Hepatocyte (in vitro differentiated cells): Measurements from ENCODE around the gene DIP2C. TPM values are rescaled to one million over a fixed set of nuclear protein-coding genes. Genes with fewer than 3 reads are reported as not detected.
"Not testable (repeated sequence)": the region's sequence is repeated elsewhere in the genome, so short reads cannot be mapped to it uniquely, and the experiment has no call there.

ENCODE experiments used
- DNase-seq: peaks from one replicate; pipeline ENCODE4 v3.0.0-alpha.2; 2016; ENCODE audit warnings: low spot score
- H2AFZ ChIP-seq: fragments of 200-600 bp; sonication (generic); 2 replicates; pipeline ENCODE4 v1.6.0; 2016; ENCODE audit warnings: antibody characterized with exemption, mild to moderate bottlenecking
- H3K27ac ChIP-seq: fragments of 200-600 bp; sonication (generic); 2 replicates; pipeline ENCODE4 v1.5.1; 2016; ENCODE audit warnings: mild to moderate bottlenecking
- H3K27me3 ChIP-seq: fragments of 200-600 bp; sonication (generic); 2 replicates; pipeline ENCODE4 v1.6.1; 2016
- H3K36me3 ChIP-seq: fragments of 200-600 bp; sonication (generic); replicated peaks from 2 replicates; pipeline ENCODE4 v1.5.1; 2016; ENCODE audit warnings: low read depth; ENCODE audit not compliant: insufficient read depth
- H3K4me1 ChIP-seq: fragments of 200-600 bp; sonication (generic); 2 replicates; pipeline ENCODE4 v1.5.1; 2016; ENCODE audit warnings: mild to moderate bottlenecking, moderate library complexity; ENCODE audit not compliant: insufficient read depth
- H3K4me2 ChIP-seq: fragments of 200-600 bp; sonication (generic); 2 replicates; pipeline ENCODE4 v1.6.0; 2016
- H3K4me3 ChIP-seq: fragments of 200-600 bp; sonication (generic); 2 replicates; pipeline ENCODE4 v1.5.1; 2016; ENCODE audit warnings: mild to moderate bottlenecking
- H3K79me2 ChIP-seq: fragments of 200-600 bp; sonication (generic); 2 replicates; pipeline ENCODE4 v1.6.0; 2017; ENCODE audit warnings: mild to moderate bottlenecking
- H3K9me2 ChIP-seq: fragments of 200-600 bp; sonication (generic); replicated peaks from 2 replicates; pipeline ENCODE4 v1.6.0; 2017; ENCODE audit warnings: mild to moderate bottlenecking; ENCODE audit not compliant: insufficient read depth
- H3K9me3 ChIP-seq: fragments of 200-600 bp; sonication (generic); 2 replicates; pipeline ENCODE4 v1.5.1; 2016; ENCODE audit warnings: low read depth, mild to moderate bottlenecking
- H4K20me1 ChIP-seq: fragments of 200-600 bp; sonication (generic); 2 replicates; pipeline ENCODE4 v1.6.0; 2016; ENCODE audit warnings: mild to moderate bottlenecking; ENCODE audit not compliant: insufficient read depth, poor library complexity, severe bottlenecking
- CTCF ChIP-seq: fragments of 200-600 bp; sonication (generic); IDR thresholded peaks from 2 replicates; pipeline ENCODE4 v1.5.1; 2016; ENCODE audit warnings: antibody characterized with exemption, mild to moderate bottlenecking; ENCODE audit not compliant: poor library complexity
- EZH2 ChIP-seq: fragments of 200-600 bp; sonication (generic); IDR thresholded peaks from 2 replicates; pipeline ENCODE4 v1.6.1; 2016; ENCODE audit warnings: antibody characterized with exemption, mild to moderate bottlenecking, borderline replicate concordance
- EZH2phosphoT487 ChIP-seq: fragments of 200-600 bp; sonication (generic); IDR thresholded peaks from one replicate; pipeline ENCODE4 v1.6.1; 2018; ENCODE audit warnings: antibody characterized with exemption, mild to moderate bottlenecking, low read depth, moderate library complexity; ENCODE audit not compliant: unreplicated experiment, severe bottlenecking
- WGBS: methylation state at CpG from one replicate; pipeline ENCODE4 v1.1.6; 2016; ENCODE audit warnings: low lambda C conversion rate; ENCODE audit errors: missing lambda C conversion rate; 5-methylcytosine and 5-hydroxymethylcytosine counted together
- polyA plus RNA-seq: library from polyadenylated mRNA; unstranded; fragments of >200 nt; fragmentation: Nextera tagmentation; extraction: Ambion mirVana; gene quantifications from 2 replicates; pipeline ENCODE4 v1.2.1, GENCODE V29; 2016
- total RNA-seq: library from RNA; depleted of rRNA; stranded (reverse); fragments of >200 nt; gene quantifications from 2 replicates; pipeline ENCODE4 v1.2.3, GENCODE V29; 2014

Gene DIP2C
- total and polyA plus RNA-seq, 2 experiments from 2014 or later, result 11.1 to 12.8 TPM

DNA sequence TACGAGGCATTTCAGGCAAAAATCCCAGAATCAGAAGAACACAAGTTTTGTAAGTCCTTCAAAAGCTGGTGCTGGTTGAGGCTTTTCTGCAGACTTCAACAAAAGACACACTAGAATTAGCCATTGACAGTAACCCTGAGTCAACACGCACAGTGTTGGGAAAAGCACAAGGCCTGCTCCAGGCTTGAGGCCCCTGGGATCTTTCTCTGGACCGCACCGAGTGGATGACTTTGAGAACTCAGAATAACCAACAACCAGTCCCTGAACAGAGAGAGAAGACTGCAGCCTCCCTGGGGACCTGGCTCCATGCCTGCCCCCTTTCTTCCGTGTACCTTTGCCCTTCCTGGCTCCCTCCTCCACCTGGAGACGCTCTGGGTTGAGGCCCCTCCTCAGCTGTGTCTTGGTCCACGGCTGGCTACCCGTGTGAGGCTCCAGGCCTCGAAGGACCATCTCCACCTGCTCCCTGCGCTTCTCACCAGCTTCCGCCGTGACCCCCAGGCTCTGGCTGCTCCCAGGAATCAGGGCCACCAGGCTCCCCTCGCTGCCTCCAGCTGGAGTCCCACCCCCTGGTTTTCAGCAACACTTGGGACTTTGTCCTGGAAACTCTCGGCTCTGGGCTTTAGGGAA lies 28.4 kb downstream of the DIP2C start:
- Histone ChIP-seq H3K36me3 (no peaks in the 10 kb centered on the region), H4K20me1 (peaks cover 62% of the 10 kb centered on the region), H3K27ac (peak overlapping the region; percentile 62), H3K9me3 (no peaks in the 10 kb centered on the region), H3K4me2 (peak overlapping the region; percentile 50), H3K9me2 (no peaks in the 10 kb centered on the region), H3K4me3 (no peak overlapping the region), H2AFZ (no peak overlapping the region), H3K27me3 (no peaks in the 10 kb centered on the region), H3K79me2 (peaks cover 80% of the 10 kb centered on the region), H3K4me1 (peaks cover 30% of the 10 kb centered on the region)
- peak; percentile 34 for DNase-seq
- 83% methylated on average over 14 of the region's 14 CpGs for WGBS
- TF ChIP-seq CTCF (no peak), EZH2phosphoT487 (no peak), EZH2 (no peak)

DNA sequence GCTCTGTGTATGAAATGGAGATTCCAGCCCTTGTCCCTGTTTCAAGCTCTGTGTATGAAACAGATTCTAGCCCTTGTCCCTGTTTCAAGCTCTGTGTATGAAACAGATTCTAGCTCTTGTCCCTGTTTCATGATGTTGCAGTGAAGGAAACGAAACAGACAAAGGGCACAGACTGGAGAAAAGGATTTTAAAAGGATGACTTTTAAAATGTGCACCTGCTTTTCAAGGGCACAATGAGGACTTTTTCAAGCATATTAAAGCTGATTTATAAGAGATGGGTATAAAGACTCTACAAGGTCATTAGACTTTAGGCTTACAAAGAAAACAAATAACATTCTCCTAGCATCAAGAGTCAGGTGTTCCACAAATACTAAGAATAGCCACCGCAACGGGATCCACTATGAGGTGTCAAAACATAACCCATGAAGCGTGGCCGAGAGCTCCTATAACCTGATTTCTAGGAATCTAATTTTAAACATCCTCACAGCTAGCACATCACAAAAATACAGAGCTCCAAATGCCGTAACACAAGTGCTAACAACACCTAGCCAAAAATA lies 29.0 kb downstream of the DIP2C start:
- DNase-seq, result no peak
- no peaks in the 10 kb centered on the region for H3K27me3 ChIP-seq
- H3K4me3 ChIP-seq, result no peak overlapping the region
- no peaks in the 10 kb centered on the region for H3K9me3 ChIP-seq
- peaks cover 30% of the 10 kb centered on the region for H3K4me1 ChIP-seq
- H3K27ac ChIP-seq, result peak overlapping the region; percentile 62
- TF ChIP-seq CTCF (no peak), EZH2phosphoT487 (no peak), EZH2 (no peak)
- peaks cover 80% of the 10 kb centered on the region for H3K79me2 ChIP-seq
- H3K36me3 ChIP-seq, result no peaks in the 10 kb centered on the region
- H2AFZ ChIP-seq, result no peak overlapping the region
- H4K20me1 ChIP-seq, result peaks cover 63% of the 10 kb centered on the region
- no peaks in the 10 kb centered on the region for H3K9me2 ChIP-seq
- peak overlapping the region; percentile 50 for H3K4me2 ChIP-seq
- WGBS, result 89% methylated on average over 6 of the region's 6 CpGs

GRCh38 chr10:659688-660141 lies 29.8 kb downstream of the DIP2C start:
- Histone ChIP-seq H4K20me1 (peaks cover 63% of the 10 kb centered on the region), H3K27me3 (no peaks in the 10 kb centered on the region), H2AFZ (no peak overlapping the region), H3K27ac (peak overlapping the region; percentile 62), H3K4me1 (peaks cover 33% of the 10 kb centered on the region), H3K4me3 (no peak overlapping the region), H3K79me2 (peaks cover 80% of the 10 kb centered on the region), H3K36me3 (no peaks in the 10 kb centered on the region), H3K4me2 (peak overlapping the region; percentile 50), H3K9me2 (no peaks in the 10 kb centered on the region), H3K9me3 (no peaks in the 10 kb centered on the region)
- no peak for TF ChIP-seq EZH2phosphoT487
- TF ChIP-seq CTCF, result no peak
- TF ChIP-seq EZH2, result no peak
- DNase-seq, result peak; percentile 12
- WGBS, result 35% methylated on average over 9 of the region's 9 CpGs

DNA sequence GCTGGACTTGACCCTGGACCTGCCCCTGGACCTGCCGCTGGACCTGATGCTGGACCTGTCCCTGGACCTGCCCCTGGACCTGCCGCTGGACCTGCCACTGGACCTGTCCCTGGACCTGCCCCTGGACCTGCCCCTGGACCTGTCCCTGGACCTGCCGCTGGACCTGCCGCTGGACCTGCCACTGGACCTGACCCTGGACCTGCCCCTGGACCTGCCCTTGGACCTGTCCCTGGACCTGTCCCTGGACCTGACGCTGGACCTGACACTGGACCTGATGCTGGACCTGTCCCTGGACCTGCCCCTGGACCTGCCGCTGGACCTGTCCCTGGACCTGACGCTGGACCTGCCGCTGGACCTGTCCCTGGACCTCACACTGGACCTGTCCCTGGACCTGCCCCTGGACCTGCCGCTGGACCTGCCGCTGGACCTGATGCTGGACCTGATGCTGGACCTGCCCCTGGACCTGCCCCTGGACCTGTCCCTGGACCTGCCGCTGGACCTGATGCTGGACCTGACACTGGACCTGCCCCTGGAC lies 31.6 kb downstream of the DIP2C start:
- not testable (repeated sequence) for H3K4me3 ChIP-seq, H3K27ac ChIP-seq, H3K4me2 ChIP-seq, DNase-seq, H2AFZ ChIP-seq, H3K27me3 ChIP-seq, H3K9me3 ChIP-seq, H3K36me3 ChIP-seq, H3K9me2 ChIP-seq
- Histone ChIP-seq H3K4me1 (peaks cover 39% of the 10 kb centered on the region), H4K20me1 (peaks cover 66% of the 10 kb centered on the region), H3K79me2 (peaks cover 72% of the 10 kb centered on the region)
- 96% methylated on average over 8 of the region's 11 CpGs for WGBS
